Effector memory CD4-positive, alpha-beta T cell (primary cell): Measurements from ENCODE around the gene TAB2.

Source experiments
- DNase-seq, 3 donors: peaks; one replicate each; pipeline ENCODE4 v3.0.0-alpha.2; 2020
- H3K27ac ChIP-seq: 2 replicates; pipeline ENCODE4 v1.7.0; 2013; ENCODE audit warnings: mild to moderate bottlenecking, low read length, moderate library complexity; ENCODE audit not compliant: insufficient read depth, poor library complexity, severe bottlenecking
- H3K27me3 ChIP-seq: replicated peaks from 2 replicates; pipeline ENCODE4 v1.7.0; 2013; ENCODE audit warnings: mild to moderate bottlenecking, low read length; ENCODE audit not compliant: insufficient read depth, control insufficient read depth, poor library complexity, severe bottlenecking
- H3K36me3 ChIP-seq: 2 replicates; pipeline ENCODE4 v1.7.0; 2013; ENCODE audit warnings: mild to moderate bottlenecking, low read length, moderate library complexity; ENCODE audit not compliant: control insufficient read depth, insufficient read depth
- H3K4me1 ChIP-seq: 2 replicates; pipeline ENCODE4 v1.7.0; 2013; ENCODE audit warnings: low read length, mild to moderate bottlenecking; ENCODE audit not compliant: control insufficient read depth, insufficient read depth, poor library complexity, severe bottlenecking
- H3K4me3 ChIP-seq: 2 replicates; pipeline ENCODE4 v1.7.0; 2013; ENCODE audit warnings: low read length, low read depth, mild to moderate bottlenecking; ENCODE audit not compliant: insufficient read depth, poor library complexity, severe bottlenecking
- H3K9me3 ChIP-seq: 2 replicates; pipeline ENCODE4 v1.7.0; 2013; ENCODE audit warnings: mild to moderate bottlenecking, low read length, moderate library complexity; ENCODE audit not compliant: control insufficient read depth
- total RNA-seq, 3 donors: gene quantifications; one replicate each; lab custom pipeline; 2026; lab: John Stamatoyannopoulos, UW

Gene TAB2
- total RNA-seq, result 156 to 230 (median 192) reads per million in 3 donors

- peak within 1 kb of the TSS; percentile 95 for H3K27ac ChIP-seq
- peak; percentile 57 to 66 (median 59) for DNase-seq
- H3K36me3 ChIP-seq, result no peaks in the 10 kb centered on the region
- H3K4me1 ChIP-seq, result peaks cover 6% of the 10 kb centered on the region
- no peaks in the 10 kb centered on the region for H3K27me3 ChIP-seq
- no peaks in the 10 kb centered on the region for H3K9me3 ChIP-seq
- peak within 1 kb of the TSS; percentile 73 for H3K4me3 ChIP-seq
Measured at GRCh38 chr6:149317644-149318571, at the start of gene TAB2. Gene TAB2 (plus strand): TSS chr6:149317712. CDS start chr6:149369998, 52,286 bp downstream.

GRCh38 chr6:149268146-149268545, 49.4 kb upstream of the TAB2 start:
- H3K4me1 ChIP-seq, result peaks cover 26% of the 10 kb centered on the region
- no peaks in the 10 kb centered on the region for H3K27me3 ChIP-seq
- no peaks in the 10 kb centered on the region for H3K9me3 ChIP-seq
- DNase-seq, result no peak
- H3K4me3 ChIP-seq, result no peak overlapping the region
- H3K27ac ChIP-seq, result no peak overlapping the region
- no peaks in the 10 kb centered on the region for H3K36me3 ChIP-seq

- peaks cover 28% of the 10 kb centered on the region for H3K4me1 ChIP-seq
- H3K9me3 ChIP-seq, result no peaks in the 10 kb centered on the region
- no peak overlapping the region for H3K4me3 ChIP-seq
- H3K27me3 ChIP-seq, result no peaks in the 10 kb centered on the region
- DNase-seq, result no peak
- no peaks in the 10 kb centered on the region for H3K36me3 ChIP-seq
- no peak overlapping the region for H3K27ac ChIP-seq
Measured at GRCh38 chr6:149268768-149269167, 48.7 kb upstream of the TAB2 start.

- DNase-seq, result no peak
- no peaks in the 10 kb centered on the region for H3K36me3 ChIP-seq
- H3K4me3 ChIP-seq, result no peak overlapping the region
- H3K27me3 ChIP-seq, result no peaks in the 10 kb centered on the region
- no peaks in the 10 kb centered on the region for H3K9me3 ChIP-seq
- no peak overlapping the region for H3K27ac ChIP-seq
- H3K4me1 ChIP-seq, result peaks cover 18% of the 10 kb centered on the region
Measured at GRCh38 chr6:149270616-149271015, 46.9 kb upstream of the TAB2 start.

- no peaks in the 10 kb centered on the region for H3K27me3 ChIP-seq
- H3K27ac ChIP-seq, result peak overlapping the region; percentile 16
- peak overlapping the region; percentile 17 for H3K4me3 ChIP-seq
- H3K9me3 ChIP-seq, result no peaks in the 10 kb centered on the region
- peaks cover 18% of the 10 kb centered on the region for H3K4me1 ChIP-seq
- no peak for DNase-seq
- H3K36me3 ChIP-seq, result no peaks in the 10 kb centered on the region
Measured at GRCh38 chr6:149271348-149272340, 45.9 kb upstream of the TAB2 start.

- Histone ChIP-seq H3K27ac (no peak overlapping the region), H3K4me3 (no peak overlapping the region), H3K36me3 (no peaks in the 10 kb centered on the region), H3K4me1 (peaks cover 18% of the 10 kb centered on the region), H3K27me3 (no peaks in the 10 kb centered on the region), H3K9me3 (no peaks in the 10 kb centered on the region)
- DNase-seq, result no peak
Measured at GRCh38 chr6:149273318-149273717, 44.2 kb upstream of the TAB2 start.

- H3K4me3 ChIP-seq, result no peak overlapping the region
- DNase-seq, result no peak
- H3K27ac ChIP-seq, result no peak overlapping the region
- H3K4me1 ChIP-seq, result peaks cover 18% of the 10 kb centered on the region
- H3K9me3 ChIP-seq, result no peaks in the 10 kb centered on the region
- no peaks in the 10 kb centered on the region for H3K36me3 ChIP-seq
- no peaks in the 10 kb centered on the region for H3K27me3 ChIP-seq
Measured at GRCh38 chr6:149275621-149276020, 41.9 kb upstream of the TAB2 start.

- Histone ChIP-seq H3K27ac (no peak overlapping the region), H3K9me3 (no peaks in the 10 kb centered on the region), H3K4me1 (peaks cover 4% of the 10 kb centered on the region), H3K4me3 (no peak overlapping the region), H3K27me3 (no peaks in the 10 kb centered on the region), H3K36me3 (no peaks in the 10 kb centered on the region)
- DNase-seq, result no peak
Measured at GRCh38 chr6:149277621-149278020, 39.9 kb upstream of the TAB2 start.

- no peaks in the 10 kb centered on the region for H3K36me3 ChIP-seq
- H3K4me1 ChIP-seq, result no peaks in the 10 kb centered on the region
- no peak overlapping the region for H3K27ac ChIP-seq
- no peak for DNase-seq
- H3K27me3 ChIP-seq, result no peaks in the 10 kb centered on the region
- H3K9me3 ChIP-seq, result no peaks in the 10 kb centered on the region
- no peak overlapping the region for H3K4me3 ChIP-seq
Measured at GRCh38 chr6:149278997-149279396, 38.5 kb upstream of the TAB2 start.
